GM12865 (cell line): ENCODE measurements around the gene POU6F2.

Experiments
- DNase-seq: peaks from one replicate; pipeline ENCODE4 v3.0.0; 2010; ENCODE audit warnings: low read depth
- H3K4me3 ChIP-seq: 2 replicates; pipeline ENCODE4 v1.5.1; 2011; ENCODE audit warnings: mild to moderate bottlenecking, low read depth, low read length, control low read depth
- CTCF ChIP-seq: IDR thresholded peaks from 2 replicates; pipeline ENCODE4 v1.5.1; 2011; ENCODE audit warnings: low read length, control low read depth, low read depth, inconsistent platforms; ENCODE audit not compliant: insufficient read depth; ENCODE audit errors: missing control alignments

POU6F2 gene

DNA sequence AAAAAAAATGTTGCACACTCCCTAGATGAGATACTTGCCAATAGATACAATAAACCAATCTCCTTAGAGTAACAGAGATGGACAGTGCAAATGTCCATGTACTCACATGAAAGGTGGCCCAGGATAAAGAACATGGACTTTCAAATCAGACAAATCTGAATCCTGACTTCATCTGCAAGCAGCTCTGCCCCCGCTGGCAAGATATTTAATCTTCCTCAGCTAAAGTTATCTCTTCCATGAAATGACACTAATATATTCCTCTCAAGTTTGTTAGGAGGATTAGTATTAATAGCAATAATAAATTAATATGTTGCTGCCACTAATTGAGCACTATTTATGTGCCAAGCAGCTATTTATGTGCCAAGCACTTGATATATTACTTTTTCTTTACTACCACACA lies 439.9 kb downstream of the POU6F2 start:
- no peak for TF ChIP-seq CTCF

DNA sequence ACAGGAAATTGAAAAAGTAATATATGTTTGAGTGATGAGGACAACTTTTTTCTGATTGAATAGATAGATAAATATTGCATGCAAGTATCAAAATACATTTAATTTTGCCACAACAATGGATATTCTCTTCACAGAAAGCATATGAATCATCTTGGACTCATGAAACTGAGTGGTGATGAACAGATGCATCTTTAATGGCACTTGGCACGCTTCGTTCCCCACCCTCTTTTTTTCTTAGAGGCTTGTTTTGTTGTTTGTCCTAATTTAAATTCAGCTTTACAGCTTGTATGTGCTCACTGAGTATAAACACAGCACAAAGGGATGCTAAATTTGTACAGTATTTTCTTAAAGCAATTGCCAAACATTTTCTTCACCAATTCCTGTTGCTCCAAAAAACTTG lies 443.5 kb downstream of the POU6F2 start:
- DNase-seq = no peak
- TF ChIP-seq CTCF = no peak
- no peak overlapping the region for H3K4me3 ChIP-seq

More for the DNA sequence above, 439.9 kb downstream of the POU6F2 start:
- no peak overlapping the region for H3K4me3 ChIP-seq
- no peak for DNase-seq

DNA sequence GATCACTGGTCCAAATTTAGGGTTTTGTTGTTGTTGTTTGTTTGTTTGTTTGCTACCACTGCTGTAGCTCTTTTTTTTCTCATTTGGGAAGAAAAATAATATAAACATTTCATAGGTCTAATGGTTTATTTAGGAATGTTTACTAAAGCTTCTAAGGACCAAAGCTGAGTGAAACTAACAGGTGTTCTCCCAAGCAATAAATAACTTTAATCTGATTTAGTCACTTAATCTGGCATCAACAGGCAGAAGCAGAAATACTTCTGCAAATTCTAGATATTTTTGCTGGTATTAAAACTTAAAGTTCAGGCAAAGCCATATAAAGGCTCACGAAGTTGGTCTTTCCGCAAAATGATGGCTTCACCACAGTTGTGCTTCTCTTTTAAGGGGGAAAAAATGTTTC lies 444.0 kb downstream of the POU6F2 start:
- no peak overlapping the region for H3K4me3 ChIP-seq
- no peak for DNase-seq
- no peak for TF ChIP-seq CTCF

DNA sequence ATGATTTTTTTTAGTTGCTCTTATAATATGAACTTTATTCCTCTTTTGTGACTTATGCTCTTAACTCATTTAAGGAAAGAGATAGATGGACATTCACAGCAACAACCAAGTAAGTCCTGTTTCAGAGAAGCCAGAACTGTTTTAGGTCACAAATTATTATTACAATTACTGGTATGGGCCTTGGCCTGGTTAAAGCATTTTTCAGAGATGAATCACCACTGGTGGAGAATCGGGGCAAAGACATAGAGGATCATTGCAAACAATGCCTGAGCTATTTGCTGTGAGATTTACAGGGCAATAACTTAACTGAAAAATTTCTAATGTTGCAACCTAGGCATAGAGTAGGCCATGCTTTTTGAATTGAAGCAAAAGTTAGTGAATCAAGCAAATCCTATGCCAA lies 450.5 kb downstream of the POU6F2 start:
- no peak overlapping the region for H3K4me3 ChIP-seq
- DNase-seq = no peak
- TF ChIP-seq CTCF = no peak

DNA sequence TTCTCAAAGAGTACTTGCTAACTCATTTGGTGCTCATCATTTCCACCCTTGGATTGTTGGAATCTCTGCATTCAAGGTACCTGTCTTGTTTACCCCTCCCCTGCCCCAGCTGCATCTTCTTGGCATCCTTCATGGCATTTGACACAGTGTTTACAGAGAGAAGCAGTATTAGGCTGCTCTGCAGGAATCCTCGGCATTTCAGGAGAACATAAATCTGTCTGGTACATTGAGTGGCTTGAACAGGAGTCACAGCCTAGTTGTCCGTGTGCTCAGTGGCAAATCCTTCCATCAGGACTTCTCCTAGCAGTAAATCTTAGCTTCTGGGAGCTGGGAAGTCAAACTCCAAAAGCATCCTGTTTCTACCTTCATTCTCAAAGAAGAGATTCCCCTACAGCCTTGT lies 451.7 kb downstream of the POU6F2 start:
- no peak for TF ChIP-seq CTCF
- DNase-seq = no peak
- H3K4me3 ChIP-seq = no peak overlapping the region

DNA sequence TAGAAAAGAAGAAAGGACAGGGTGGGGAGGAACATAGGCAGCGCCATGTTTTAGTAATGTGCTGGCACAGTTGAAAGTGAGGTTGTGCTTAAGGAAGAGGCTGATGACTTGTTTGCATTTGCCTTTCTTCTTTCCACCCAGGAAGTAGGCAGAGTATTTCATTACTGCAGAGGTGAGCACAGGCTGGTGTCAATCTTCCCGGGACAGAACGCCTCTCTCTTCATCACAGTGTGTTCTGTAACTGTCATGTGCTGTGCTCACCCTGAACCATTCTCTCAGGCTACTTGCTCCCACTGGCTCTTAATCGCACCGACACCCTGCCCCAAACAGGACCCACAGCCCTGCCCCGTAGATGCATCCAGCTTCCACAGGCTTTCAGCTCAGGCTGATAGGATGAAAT lies 452.7 kb downstream of the POU6F2 start:
- no peak overlapping the region for H3K4me3 ChIP-seq
- no peak for DNase-seq
- no peak for TF ChIP-seq CTCF

DNA sequence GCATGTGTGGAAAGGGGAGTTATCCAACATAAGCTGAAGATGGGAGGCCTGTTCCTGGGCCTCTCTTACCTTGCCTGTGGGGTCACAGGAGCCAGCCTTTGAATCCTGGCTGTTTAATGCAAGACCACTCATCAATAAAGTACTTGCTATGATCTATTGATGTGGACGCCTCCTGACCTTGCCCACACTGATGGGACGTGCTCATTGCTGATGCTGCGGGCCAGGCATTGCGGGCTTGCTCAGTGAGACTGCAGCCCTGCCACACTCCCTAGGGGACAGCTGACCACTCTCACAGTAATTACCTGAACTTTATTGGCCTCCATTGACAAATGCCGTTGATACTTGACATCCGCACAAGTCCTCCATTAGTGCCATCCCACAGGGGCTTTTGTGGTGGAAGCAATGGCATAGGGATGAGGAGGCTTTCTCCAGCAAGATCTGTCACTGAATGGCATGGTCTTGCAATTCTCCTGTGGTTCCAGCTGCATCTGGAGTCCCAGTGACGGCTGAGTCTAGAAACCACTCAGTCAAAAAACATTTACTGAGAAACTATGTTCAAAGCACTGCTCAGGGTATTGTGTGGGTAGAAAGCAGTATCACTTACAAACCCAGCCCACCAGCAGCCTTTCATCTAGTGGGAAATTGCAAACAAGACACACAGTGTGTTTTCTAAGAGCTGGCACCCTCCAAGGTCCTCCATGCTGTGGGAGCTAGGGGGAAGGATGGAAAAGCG lies 453.4 kb downstream of the POU6F2 start:
- TF ChIP-seq CTCF = no peak
- H3K4me3 ChIP-seq = no peak overlapping the region
- DNase-seq = no peak
